Measurements from ENCODE around the gene OR51B2.

- TF ChIP-seq, protein P1, sequence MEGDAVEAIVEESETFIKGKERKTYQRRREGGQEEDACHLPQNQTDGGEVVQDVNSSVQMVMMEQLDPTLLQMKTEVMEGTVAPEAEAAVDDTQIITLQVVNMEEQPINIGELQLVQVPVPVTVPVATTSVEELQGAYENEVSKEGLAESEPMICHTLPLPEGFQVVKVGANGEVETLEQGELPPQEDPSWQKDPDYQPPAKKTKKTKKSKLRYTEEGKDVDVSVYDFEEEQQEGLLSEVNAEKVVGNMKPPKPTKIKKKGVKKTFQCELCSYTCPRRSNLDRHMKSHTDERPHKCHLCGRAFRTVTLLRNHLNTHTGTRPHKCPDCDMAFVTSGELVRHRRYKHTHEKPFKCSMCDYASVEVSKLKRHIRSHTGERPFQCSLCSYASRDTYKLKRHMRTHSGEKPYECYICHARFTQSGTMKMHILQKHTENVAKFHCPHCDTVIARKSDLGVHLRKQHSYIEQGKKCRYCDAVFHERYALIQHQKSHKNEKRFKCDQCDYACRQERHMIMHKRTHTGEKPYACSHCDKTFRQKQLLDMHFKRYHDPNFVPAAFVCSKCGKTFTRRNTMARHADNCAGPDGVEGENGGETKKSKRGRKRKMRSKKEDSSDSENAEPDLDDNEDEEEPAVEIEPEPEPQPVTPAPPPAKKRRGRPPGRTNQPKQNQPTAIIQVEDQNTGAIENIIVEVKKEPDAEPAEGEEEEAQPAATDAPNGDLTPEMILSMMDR (IDR thresholded peaks at IDR 0.05) = no peak
- TF ChIP-seq POLR2A (IDR thresholded peaks at IDR 0.05) = no peak
These were observed 41.0 kb downstream of the OR51B2 start for GRCh38 chr11:5283086-5283485.

Data from ovary (tissue), 3 donors.